Natural killer cell (primary cell): ENCODE measurements around the gene DIPK1B. TPM values are rescaled to one million over a fixed set of nuclear protein-coding genes. Genes with fewer than 3 reads are reported as not detected.

Source experiments
- ATAC-seq, 3 donors: fragments of 150-1000 bp in 2 of 3; fragments of 200-7000 bp in 1 of 3; cut with Tn5 transposase; 1 replicate in 1 of 3; 2 replicates in 2 of 3; pipeline ENCODE4 v1.10.0; 2021; ENCODE audit warnings: mild to moderate bottlenecking in 2 of 3, moderate library complexity in 2 of 3
- DNase-seq, 2 donors: peaks; one replicate each; pipeline versions ENCODE4 v3.0.0 to v3.0.0-alpha.2; 2013 to 2021; ENCODE audit warnings: mixed read lengths in 1 of 2
- H3K27ac ChIP-seq: one replicate; pipeline ENCODE4 v1.5.1; 2013; ENCODE audit warnings: mild to moderate bottlenecking, low read length
- H3K27me3 ChIP-seq: one replicate; pipeline ENCODE4 v1.6.1; 2013; ENCODE audit warnings: low read length; ENCODE audit not compliant: control insufficient read depth, insufficient read depth
- H3K36me3 ChIP-seq: one replicate; pipeline ENCODE4 v1.6.1; 2013; ENCODE audit warnings: low read length; ENCODE audit not compliant: control insufficient read depth, insufficient read depth
- H3K4me1 ChIP-seq: one replicate; pipeline ENCODE4 v1.6.1; 2013; ENCODE audit warnings: low read length; ENCODE audit not compliant: control insufficient read depth, insufficient read depth
- H3K4me3 ChIP-seq: one replicate; pipeline ENCODE4 v1.5.1; 2013; ENCODE audit warnings: low read length
- H3K9me3 ChIP-seq: one replicate; pipeline ENCODE4 v1.6.1; 2013; ENCODE audit warnings: low read length; ENCODE audit not compliant: control insufficient read depth, insufficient read depth
- H3K27ac Mint-ChIP-seq, 2 donors: one replicate each; pipeline ENCODE4 v1.8.0; 2022; ENCODE audit warnings: mild to moderate bottlenecking in 2 of 2, mixed read lengths in 2 of 2, moderate library complexity in 1 of 2
- H3K27me3 Mint-ChIP-seq, 2 donors: one replicate each; pipeline ENCODE4 v1.8.0; 2022; ENCODE audit warnings: low read depth in 2 of 2, mixed read lengths in 2 of 2
- H3K36me3 Mint-ChIP-seq: one replicate; pipeline ENCODE4 v1.8.0; 2022; ENCODE audit warnings: mixed read lengths
- H3K4me1 Mint-ChIP-seq, 2 donors: one replicate each; pipeline ENCODE4 v1.8.0; 2022; ENCODE audit warnings: mixed read lengths in 2 of 2
- H3K4me3 Mint-ChIP-seq: one replicate; pipeline ENCODE4 v1.8.0; 2022; ENCODE audit warnings: mild to moderate bottlenecking, moderate library complexity, mixed read lengths
- H3K9me3 Mint-ChIP-seq, 2 donors: one replicate each; pipeline ENCODE4 v1.8.0; 2022; ENCODE audit warnings: mixed read lengths in 2 of 2
- WGBS: methylation state at CpG from one replicate; pipeline ENCODE4 v1.1.7; 2013; ENCODE audit warnings: missing lambda C conversion rate; ENCODE audit not compliant: insufficient coverage; 5-methylcytosine and 5-hydroxymethylcytosine counted together
- intact Hi-C: fragments of 100-400 bp; cut with micrococcal nuclease; formaldehyde crosslinking; loops from one replicate; pipeline ENCODE4 v1.14.2; 2022
- total RNA-seq, 4 donors: library from RNA; stranded (reverse); fragments of 120-200 nt in 1 of 4; gene quantifications; one replicate each; pipeline versions ENCODE4 v1.2.3 to v1.2.4, GENCODE V29; 2013 to 2022
- TF ChIP-seq, protein P1 (sequence below): fragments of 200-600 bp; IDR thresholded peaks from one replicate; pipeline ENCODE4 v1.8.0; 2022; ENCODE audit warnings: antibody characterized with exemption

Gene DIPK1B
- total RNA-seq, 3 donors from 2014 or later (not counting 1 experiment from before 2014, with no cell fraction given), result 0.31 to 0.39 TPM; not detected in 1

DNA sequence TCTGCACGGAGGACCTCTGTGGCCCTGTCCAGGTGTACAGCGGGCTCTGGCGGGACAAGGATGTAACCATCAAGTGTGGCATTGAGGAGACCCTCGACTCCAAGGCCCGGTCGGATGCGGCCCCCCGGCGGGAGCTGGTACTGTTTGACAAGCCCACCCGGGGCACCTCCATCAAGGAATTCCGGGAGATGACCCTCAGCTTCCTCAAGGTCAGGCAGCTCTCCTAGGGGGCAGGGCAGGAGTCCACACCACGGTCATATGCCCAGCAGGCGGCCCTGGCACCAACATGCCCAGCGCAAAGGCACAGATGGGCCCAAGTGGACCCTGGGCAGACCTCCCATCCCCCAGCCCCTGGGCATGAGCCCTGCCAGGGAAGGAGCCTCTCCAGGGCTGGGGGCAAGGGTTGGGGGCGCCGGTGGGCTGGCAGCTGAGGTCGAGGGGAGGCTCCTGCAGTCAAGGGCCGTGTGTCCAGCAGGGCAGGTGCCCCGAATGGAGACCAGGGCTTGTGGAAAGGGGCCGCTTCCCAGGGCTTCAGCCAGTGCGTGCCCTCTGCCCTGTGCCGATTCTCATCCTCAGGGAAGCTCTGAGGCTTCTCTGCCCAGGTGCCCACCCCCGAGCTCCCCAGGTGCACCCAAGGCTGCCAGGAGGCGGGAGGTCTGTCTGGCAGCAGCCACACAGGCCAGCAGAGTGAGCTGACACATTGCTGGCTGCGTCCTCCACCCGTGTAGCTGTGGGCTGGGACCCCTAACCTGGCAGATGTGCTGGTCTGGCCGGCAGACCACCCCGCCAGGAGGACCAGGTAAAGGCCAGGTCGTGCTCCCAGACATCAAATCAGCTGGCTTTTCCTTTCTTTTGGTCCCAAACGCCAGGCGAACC is 10.0 kb downstream of the DIPK1B start:
- DNase-seq, result no peak
- Mint-ChIP-seq H3K9me3 (no peaks in the 10 kb centered on the region), H3K36me3 (no peaks in the 10 kb centered on the region), H3K27ac (no peak overlapping the region), H3K4me1 (peaks cover 18 to 26% of the 10 kb centered on the region in 2 donors), H3K4me3 (no peak overlapping the region), H3K27me3 (no peaks in the 10 kb centered on the region)
- Histone ChIP-seq H3K36me3 (peaks cover 38% of the 10 kb centered on the region), H3K4me1 (peaks cover 29% of the 10 kb centered on the region), H3K27ac (no peak overlapping the region), H3K27me3 (no peaks in the 10 kb centered on the region), H3K9me3 (no peaks in the 10 kb centered on the region), H3K4me3 (no peak overlapping the region)
- no peak for ATAC-seq
- intact Hi-C loops, result no loop called here
- TF ChIP-seq, protein P1, sequence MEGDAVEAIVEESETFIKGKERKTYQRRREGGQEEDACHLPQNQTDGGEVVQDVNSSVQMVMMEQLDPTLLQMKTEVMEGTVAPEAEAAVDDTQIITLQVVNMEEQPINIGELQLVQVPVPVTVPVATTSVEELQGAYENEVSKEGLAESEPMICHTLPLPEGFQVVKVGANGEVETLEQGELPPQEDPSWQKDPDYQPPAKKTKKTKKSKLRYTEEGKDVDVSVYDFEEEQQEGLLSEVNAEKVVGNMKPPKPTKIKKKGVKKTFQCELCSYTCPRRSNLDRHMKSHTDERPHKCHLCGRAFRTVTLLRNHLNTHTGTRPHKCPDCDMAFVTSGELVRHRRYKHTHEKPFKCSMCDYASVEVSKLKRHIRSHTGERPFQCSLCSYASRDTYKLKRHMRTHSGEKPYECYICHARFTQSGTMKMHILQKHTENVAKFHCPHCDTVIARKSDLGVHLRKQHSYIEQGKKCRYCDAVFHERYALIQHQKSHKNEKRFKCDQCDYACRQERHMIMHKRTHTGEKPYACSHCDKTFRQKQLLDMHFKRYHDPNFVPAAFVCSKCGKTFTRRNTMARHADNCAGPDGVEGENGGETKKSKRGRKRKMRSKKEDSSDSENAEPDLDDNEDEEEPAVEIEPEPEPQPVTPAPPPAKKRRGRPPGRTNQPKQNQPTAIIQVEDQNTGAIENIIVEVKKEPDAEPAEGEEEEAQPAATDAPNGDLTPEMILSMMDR, result no peak
- 87% methylated on average over 31 of the region's 31 CpGs for WGBS

DNA sequence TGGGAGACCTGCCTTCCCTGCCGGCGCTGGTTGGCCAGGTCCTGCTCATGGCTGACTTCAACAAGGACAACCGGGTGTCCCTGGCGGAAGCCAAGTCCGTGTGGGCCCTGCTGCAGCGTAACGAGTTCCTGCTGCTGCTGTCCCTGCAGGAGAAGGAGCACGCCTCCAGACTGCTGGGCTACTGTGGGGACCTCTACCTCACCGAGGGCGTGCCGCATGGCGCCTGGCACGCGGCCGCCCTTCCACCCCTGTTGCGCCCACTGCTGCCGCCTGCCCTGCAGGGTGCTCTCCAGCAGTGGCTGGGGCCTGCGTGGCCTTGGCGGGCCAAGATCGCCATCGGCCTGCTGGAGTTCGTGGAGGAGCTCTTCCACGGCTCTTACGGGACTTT is 10.6 kb downstream of the DIPK1B start:
- intact Hi-C loops, result no loop called here
- Histone ChIP-seq H3K36me3 (peaks cover 38% of the 10 kb centered on the region), H3K4me1 (peaks cover 33% of the 10 kb centered on the region), H3K9me3 (no peaks in the 10 kb centered on the region), H3K4me3 (no peak overlapping the region), H3K27me3 (no peaks in the 10 kb centered on the region), H3K27ac (no peak overlapping the region)
- no peak for DNase-seq
- Mint-ChIP-seq H3K36me3 (no peaks in the 10 kb centered on the region), H3K4me3 (no peak overlapping the region), H3K4me1 (peaks cover 21 to 29% of the 10 kb centered on the region in 2 donors), H3K9me3 (no peaks in the 10 kb centered on the region), H3K27ac (no peak overlapping the region), H3K27me3 (no peaks in the 10 kb centered on the region)
- 88% methylated on average over 24 of the region's 24 CpGs for WGBS
- ATAC-seq, result no peak
- TF ChIP-seq, protein P1, result no peak

DNA sequence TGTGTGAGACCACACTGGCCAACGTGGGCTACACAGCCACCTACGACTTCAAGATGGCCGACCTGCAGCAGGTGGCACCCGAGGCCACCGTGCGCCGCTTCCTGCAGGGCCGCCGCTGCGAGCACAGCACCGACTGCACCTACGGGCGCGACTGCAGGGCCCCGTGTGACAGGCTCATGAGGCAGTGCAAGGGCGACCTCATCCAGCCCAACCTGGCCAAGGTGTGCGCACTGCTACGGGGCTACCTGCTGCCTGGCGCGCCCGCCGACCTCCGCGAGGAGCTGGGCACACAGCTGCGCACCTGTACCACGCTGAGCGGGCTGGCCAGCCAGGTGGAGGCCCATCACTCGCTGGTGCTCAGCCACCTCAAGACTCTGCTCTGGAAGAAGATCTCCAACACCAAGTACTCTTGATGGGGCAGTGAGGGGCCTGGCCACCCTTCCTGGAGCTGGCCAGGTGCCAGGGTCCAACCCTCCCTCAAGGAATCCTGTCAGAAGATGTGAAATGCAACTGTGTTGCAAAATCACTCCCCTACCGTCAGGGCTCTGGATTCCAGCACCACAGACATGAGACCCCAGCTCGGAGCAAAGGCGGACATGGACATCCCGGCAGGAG is 11.1 kb downstream of the DIPK1B start:
- no peak for ATAC-seq
- H3K27ac Mint-ChIP-seq, result no peak overlapping the region
- DNase-seq, result no peak

More for the DNA sequence above, 11.1 kb downstream of the DIPK1B start:
- H3K4me3 Mint-ChIP-seq, result no peak overlapping the region
- no peaks in the 10 kb centered on the region for H3K36me3 Mint-ChIP-seq
- intact Hi-C loops, result no loop called here
- H3K36me3 ChIP-seq, result peaks cover 38% of the 10 kb centered on the region
- TF ChIP-seq, protein P1, result no peak
- H3K9me3 Mint-ChIP-seq, result no peaks in the 10 kb centered on the region
- peaks cover 21 to 29% of the 10 kb centered on the region in 2 donors for H3K4me1 Mint-ChIP-seq
- H3K27ac ChIP-seq, result no peak overlapping the region
- peaks cover 35% of the 10 kb centered on the region for H3K4me1 ChIP-seq
- WGBS, result 92% methylated on average over 32 of the region's 32 CpGs
- no peaks in the 10 kb centered on the region for H3K27me3 Mint-ChIP-seq
- no peaks in the 10 kb centered on the region for H3K27me3 ChIP-seq
- H3K9me3 ChIP-seq, result no peaks in the 10 kb centered on the region
- no peak overlapping the region for H3K4me3 ChIP-seq
